Activated CD4-positive, alpha-beta T cell treated with anti-CD3 and anti-CD28 coated beads, Interleukin-2, amount 50 U/mL, for 24 hours (primary cell): ENCODE data around the gene TTC24.
A peak's percentile ranks its signal among the peaks of the same experiment; 100 is the strongest.

Source experiments
- DNase-seq, 2 donors: peaks; one replicate each; pipeline ENCODE4 v3.0.0-alpha.2; 2020; ENCODE audit warnings: low read depth in 1 of 2, low spot score in 1 of 2

The TTC24 gene

DNA sequence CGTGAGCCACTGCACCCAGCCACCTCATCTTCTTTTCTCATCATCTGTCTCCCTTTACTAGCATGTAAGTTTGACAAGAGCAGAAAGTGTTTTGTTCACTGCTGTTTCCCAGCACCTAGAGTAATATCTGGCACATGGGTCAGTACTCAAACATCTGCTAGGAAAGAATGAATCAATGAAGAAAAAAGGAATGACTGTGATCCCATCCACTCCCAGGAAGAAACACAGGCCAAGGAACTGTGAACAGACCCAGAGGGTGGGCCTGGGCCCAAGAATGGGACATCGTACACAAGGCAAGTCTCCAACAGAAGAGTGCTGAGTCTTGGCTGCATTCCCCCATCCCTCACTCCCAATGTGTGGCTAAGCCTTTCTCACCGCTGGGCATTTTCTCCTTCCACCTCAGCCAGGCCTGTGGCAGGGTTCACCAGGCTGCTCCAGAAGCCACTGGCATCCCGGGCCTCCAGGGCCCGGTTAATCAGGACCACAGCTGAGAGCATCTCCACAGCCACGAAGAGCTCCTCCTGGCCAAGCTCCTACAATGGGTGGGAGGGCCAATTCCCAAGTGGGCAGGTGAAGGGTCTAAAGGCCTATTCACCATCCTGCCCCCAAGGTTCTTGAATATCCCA, 25.6 kb upstream of the TTC24 start:
- DNase-seq, result no peak

GRCh38 chr1:156554971-156555370, 24.6 kb upstream of the TTC24 start:
- no peak for DNase-seq

DNA sequence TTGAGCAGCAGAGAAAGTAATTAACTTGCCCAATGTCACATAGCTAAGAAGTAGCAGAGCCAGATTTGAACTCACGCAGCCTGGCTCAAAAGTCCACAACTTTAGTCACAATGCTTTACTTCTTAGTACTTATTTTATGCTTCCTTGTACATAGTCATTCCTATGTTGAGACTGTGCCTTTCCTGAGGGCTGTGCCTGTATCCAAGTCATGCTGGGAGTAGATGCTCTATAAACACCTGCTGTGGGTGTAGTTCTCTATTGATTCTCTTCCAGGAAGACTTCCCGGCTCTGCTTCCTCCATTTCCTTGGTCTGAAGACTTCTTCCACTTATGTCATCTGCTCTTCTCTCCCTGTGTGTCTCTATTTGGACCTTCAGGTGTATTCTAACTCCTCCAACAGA, 23.8 kb upstream of the TTC24 start:
- no peak for DNase-seq

- DNase-seq, result no peak
These were observed 23.2 kb upstream of the TTC24 start for GRCh38 chr1:156556354-156556753.

GRCh38 chr1:156559086-156559796, 20.3 kb upstream of the TTC24 start:
- no peak for DNase-seq

GRCh38 chr1:156559797-156560385, 19.6 kb upstream of the TTC24 start:
- DNase-seq, result no peak

GRCh38 chr1:156560585-156561163, 18.8 kb upstream of the TTC24 start:
- DNase-seq, result no peak

DNA sequence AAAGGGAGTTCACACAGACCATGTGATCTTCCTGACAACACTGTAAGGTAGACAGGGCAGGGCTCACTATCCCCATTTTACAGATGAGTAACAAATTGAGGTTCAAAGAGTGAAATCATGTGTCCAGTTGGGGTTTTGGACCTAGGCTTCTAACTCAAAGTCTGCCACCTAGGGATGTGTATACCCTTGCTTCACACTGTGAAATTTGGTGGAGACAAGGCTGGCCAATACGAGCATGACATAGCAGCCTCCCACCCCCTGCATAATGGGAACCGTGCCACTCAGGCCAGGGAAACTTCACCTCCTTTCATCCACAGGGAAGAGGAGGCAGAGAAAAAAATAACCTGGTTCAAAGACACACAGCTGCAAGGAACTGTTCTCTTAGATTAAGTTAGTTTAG, 14.0 kb upstream of the TTC24 start:
- DNase-seq, result no peak

GRCh38 chr1:156566436-156566835, 13.1 kb upstream of the TTC24 start:
- no peak for DNase-seq

DNA sequence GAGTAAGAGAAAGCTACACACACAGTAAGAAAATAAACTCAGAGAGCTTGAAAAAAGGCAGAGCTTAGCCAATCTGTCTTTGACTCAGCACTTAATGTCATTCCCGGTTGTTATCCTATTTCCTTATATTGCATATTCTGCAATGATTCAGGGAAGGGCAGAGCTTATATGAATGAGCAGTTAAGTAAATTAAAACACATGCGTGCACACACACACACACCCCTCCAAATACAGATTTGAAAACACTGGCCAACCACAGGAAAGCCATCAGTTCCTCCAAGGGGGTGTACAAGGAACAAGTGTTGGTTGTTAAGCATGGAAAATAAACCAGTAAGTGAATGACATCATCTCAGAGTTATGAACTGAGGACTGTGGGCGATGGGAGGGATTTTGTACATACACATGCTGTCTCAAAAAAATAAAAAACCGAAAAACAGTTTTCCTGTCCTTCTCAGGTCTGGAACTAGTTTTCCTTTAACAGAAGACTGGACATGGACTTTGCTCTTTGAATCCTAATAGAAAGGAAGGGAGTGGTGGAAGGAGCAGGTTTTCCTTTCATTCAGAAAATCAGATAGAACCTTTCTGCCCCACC, 8.2 kb upstream of the TTC24 start:
- DNase-seq, result no peak

DNA sequence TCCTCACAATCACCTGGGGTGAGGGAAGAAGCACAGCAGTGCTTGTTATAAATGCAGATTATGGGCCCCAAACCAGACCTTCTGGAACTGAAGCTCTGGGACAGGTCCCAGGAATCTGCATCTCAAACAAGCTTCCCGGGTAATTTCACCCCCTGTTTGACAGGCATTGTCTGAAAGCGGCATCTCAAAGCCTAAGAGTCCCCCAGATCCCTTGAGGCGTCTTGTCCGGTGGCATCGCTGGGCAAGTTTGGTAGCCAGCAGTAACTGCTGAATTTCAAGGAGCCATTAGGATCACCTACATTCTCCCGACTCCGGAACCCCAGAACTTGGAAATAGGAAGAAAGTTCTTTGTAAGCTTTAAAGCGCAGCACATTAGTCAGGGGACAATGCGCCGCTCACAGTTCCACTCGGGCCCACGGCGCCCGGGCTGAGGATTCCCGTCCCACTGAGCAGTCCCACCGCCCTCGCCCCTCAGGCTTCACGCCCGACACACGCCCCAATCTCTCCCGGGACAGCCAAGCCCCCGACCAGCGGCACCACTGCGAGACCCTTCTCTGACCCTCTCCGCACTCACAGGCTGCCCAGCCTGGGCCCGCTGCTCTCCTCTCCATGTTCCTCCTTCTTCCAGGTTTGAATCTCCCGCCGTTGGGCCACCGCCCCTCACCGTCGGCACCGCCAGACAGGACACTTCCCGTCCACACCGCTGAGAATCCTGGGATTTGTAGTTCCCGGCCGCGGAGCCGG, 7.4 kb upstream of the TTC24 start, which contains the start of gene IQGAP3:
IQGAP3 (minus strand) TSS at position 647 of the 744 bp plus-strand sequence; CDS start at position 611, 36 bp downstream.
- peak in 1 of 2 donors; percentile 61 for DNase-seq

DNA sequence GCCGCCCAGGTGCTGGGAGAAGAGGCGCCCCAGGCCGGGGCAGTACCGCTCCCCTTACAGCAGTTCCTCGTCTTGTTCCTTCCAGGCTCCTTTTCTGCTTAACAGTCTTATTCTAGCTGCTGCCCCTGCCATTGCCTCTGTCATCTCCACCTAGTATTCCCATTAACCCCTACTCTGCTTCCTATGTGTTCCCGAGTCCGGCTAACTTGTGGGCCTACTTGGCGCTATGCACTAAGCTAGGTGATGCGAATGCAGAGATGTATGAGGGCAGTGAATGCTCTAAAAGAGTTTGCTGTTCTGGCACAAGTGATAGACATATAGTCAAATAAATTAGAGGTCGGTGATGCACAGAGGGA, 6.9 kb upstream of the TTC24 start:
- DNase-seq, result no peak

- DNase-seq, result no peak
These were observed 5.4 kb upstream of the TTC24 start for GRCh38 chr1:156574039-156574633.

DNA sequence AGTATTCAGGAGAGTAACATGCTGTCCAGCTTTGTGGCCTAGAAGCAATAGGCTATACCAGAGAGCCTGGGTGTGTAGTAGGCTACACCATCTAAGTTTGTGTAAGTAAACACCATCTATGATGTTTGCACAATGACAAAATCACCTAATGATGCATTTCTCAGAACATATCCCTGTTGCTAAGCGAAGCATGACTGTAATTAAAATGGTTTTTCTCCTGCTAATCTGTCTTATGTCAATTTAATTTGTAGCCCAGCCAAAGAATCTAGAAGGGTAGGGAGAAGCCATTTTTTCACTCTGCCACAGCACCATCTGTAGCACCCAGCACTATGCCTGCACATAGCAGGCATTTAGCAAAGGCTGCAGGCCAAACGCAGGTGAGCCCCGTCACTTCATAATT, 2.0 kb upstream of the TTC24 start:
- DNase-seq, result no peak

DNA sequence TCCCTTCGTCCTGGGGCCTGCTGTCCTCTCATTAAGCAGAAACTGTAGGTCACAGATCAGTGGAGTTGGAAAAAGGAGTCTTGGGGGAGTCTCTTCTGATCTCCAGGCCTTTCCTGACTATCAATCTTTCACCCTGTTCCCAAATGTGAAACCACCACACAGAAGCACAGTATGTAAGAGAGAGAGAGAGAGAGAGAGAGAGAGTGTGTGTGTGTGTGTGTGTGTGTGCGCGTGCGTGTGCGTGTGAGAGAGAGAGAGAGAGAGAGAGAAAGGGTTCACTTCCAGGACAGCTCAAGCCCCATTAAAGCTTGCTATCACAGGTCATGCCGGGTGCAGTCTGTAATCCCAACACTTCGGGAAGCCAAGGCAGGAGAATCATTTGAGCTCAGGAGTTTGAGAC, 1.5 kb upstream of the TTC24 start:
- no peak for DNase-seq

DNA sequence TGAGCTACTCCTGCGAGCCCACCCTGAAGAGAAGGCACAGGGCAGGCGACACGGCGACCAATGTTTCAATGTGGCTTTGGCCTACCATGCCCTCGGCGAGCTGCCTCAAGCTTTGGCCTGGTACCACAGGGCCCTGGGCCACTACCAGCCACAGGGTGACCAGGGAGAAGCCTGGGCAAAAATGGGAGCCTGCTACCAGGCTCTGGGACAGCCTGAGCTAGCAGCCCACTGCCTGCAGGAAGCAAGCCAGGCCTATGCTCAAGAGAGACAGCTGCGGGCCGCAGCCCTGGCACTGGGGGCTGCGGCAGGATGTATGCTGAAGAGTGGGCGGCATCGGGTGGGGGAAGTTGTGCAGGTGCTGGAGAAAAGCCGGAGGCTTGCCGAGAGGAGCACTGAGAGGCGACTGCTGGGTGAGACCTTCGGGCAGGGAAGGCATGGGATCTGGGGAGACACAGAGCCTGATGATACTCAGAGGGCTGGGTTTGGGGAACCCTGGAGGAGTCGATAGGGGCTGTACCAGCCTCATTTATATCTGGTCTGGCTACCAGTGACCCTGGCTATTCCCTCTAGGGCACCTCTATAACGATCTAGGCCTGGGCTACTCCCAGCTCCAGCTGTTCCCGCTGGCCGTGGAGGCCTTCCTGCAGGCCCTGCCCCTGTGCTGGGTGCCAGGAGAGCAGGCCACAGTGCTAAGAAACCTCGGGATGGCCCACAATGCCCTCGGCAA, 2.3 kb downstream of the TTC24 start:
- DNase-seq, result no peak

DNA sequence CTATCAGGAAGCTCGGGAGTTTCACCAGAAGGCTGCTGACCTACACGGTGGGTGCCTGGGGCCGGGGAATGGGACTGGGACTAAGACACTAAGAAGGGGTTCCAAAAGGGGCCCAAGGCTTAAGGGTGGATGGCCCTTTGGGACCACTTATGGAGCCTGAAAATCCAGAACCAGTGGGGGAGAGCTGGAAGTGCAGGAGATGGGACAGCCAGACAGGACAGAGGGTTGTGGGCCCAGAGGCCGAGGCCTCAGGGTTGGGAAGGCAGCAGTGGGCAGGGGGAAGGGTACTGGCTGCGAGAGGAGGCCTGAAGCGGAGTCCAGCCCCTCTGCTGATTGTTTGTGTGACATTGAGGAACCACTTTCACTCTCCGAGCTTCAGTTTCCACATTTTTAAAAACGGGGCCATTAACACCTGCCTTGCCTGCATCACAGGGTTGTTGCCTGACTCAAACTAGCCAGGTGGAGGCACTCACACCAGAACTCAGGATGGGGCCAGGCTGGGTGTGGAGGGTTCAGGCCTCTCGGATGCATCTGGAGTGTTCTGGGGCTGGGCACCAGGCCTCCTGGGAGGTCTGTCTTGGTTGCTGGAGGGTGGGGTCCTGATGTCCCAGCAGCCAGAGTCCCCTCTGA, 3.0 kb downstream of the TTC24 start:
- no peak for DNase-seq

DNA sequence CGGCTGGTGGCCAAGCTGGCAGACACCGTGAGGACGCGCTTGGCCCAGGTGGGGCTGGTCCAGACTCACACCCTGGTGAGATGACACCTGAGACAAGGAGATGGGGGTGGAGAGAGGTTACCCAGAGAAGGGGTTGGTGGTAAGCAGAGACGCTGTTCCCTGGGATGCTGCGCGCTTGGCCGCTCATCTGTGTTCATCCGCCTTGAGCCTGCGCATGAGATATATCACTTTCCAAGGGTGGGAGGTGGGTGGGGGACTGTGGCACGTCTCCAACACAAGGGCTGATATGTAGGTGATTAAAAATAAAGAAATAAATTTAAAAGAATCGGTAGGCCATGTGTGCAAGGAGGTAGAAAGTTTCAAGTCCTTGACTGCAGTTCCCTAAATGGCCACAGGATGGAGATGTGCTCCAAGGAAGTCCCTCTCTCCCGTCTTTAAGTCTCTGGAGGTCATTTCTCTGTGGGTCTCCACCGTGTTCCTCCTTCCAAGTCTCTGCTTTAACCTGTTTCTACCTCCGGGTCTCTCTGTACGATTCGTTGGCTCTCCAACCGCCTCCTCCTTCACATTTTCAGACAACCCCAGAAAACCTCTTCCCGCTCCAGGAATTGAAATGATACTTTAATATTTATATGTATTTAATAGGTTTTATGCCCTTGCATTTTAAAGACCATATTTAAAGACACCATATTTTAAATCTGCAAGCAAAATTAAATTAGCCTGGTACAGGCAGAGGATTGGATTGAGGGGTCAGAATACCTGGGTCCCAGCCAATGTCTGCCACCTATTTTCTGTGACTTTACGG, 4.5 kb downstream of the TTC24 start:
- DNase-seq, result peak in 1 of 2 donors; percentile 67

DNA sequence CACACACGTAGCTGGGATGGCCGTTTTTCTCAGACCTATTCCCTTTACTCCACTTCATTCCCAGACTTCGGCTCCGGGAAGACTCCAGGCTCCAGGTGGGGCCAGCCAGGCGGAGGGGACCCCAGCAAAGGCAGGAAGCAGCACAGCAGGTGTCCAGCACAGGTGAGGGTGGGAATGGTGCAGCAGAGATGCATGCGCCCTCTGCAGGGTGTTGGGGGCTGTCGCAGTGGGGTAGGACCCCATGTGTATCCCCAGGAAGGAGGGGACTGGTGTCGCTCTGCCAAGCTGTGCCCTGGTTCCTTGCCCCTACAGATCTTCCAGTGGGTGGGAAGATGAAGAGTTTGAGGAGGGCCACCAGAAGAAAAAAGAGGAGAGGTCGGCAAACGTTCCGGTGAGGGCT, 5.3 kb downstream of the TTC24 start:
- DNase-seq, result no peak
